NCI-H128 (cell line): Measurements from ENCODE around the gene YIPF6.
"Not testable (repeated sequence)": the region's sequence is repeated elsewhere in the genome, so short reads cannot be mapped to it uniquely, and the experiment has no call there.

Source experiments
- DNase-seq: peaks from one replicate; lab custom pipeline; 2025; ENCODE audit not compliant: unreplicated experiment; lab: John Stamatoyannopoulos, UW

The YIPF6 gene

GRCh38 chrX:68503836-68504636 is 5.2 kb downstream of the YIPF6 start:
- DNase-seq = no peak

- DNase-seq = no peak
Observed at GRCh38 chrX:68506649-68507048, 7.8 kb downstream of the YIPF6 start.

- DNase-seq = no peak
Observed at GRCh38 chrX:68508799-68509198, 9.9 kb downstream of the YIPF6 start.

GRCh38 chrX:68511255-68511654 is 12.4 kb downstream of the YIPF6 start:
- no peak for DNase-seq

- not testable (repeated sequence) for DNase-seq
Observed at GRCh38 chrX:68524680-68525079, 25.8 kb downstream of the YIPF6 start.

GRCh38 chrX:68532831-68533533 is 34.1 kb downstream of the YIPF6 start:
- DNase-seq = no peak

GRCh38 chrX:68533656-68534055 is 34.8 kb downstream of the YIPF6 start:
- DNase-seq = no peak

GRCh38 chrX:68534691-68535090 is 35.8 kb downstream of the YIPF6 start:
- DNase-seq = no peak

GRCh38 chrX:68536429-68536828 is 37.6 kb downstream of the YIPF6 start:
- no peak for DNase-seq

- DNase-seq = no peak
Observed at GRCh38 chrX:68536884-68537283, 38.0 kb downstream of the YIPF6 start.

- DNase-seq = no peak
Observed at GRCh38 chrX:68550193-68550592, 51.3 kb downstream of the YIPF6 start.

GRCh38 chrX:68556036-68556435 is 57.2 kb downstream of the YIPF6 start:
- DNase-seq = no peak

GRCh38 chrX:68557126-68557525 is 58.3 kb downstream of the YIPF6 start:
- DNase-seq = not testable (repeated sequence)

GRCh38 chrX:68559905-68560304 is 61.1 kb downstream of the YIPF6 start:
- not testable (repeated sequence) for DNase-seq

GRCh38 chrX:68568136-68568535 is 69.3 kb downstream of the YIPF6 start:
- DNase-seq = no peak

GRCh38 chrX:68570598-68570997 is 71.7 kb downstream of the YIPF6 start:
- no peak for DNase-seq

- DNase-seq = no peak
Observed at GRCh38 chrX:68571292-68571609, 72.4 kb downstream of the YIPF6 start.

GRCh38 chrX:68571610-68572311 is 72.9 kb downstream of the YIPF6 start:
- DNase-seq = no peak

GRCh38 chrX:68574240-68574639 is 75.4 kb downstream of the YIPF6 start:
- no peak for DNase-seq

- no peak for DNase-seq
Observed at GRCh38 chrX:68579810-68580209, 81.0 kb downstream of the YIPF6 start.

GRCh38 chrX:68584221-68584620 is 85.4 kb downstream of the YIPF6 start:
- no peak for DNase-seq
